NB4 (cell line): ENCODE data around the gene PIK3AP1.

Experiments
- DNase-seq: peaks from one replicate; pipeline ENCODE4 v3.0.0; 2010; ENCODE audit warnings: low read depth
- H3K4me3 ChIP-seq: one replicate; pipeline ENCODE4 v1.5.1; 2011; ENCODE audit warnings: mild to moderate bottlenecking, low read depth, low read length, moderate library complexity
- MYC ChIP-seq: IDR thresholded peaks from 2 replicates; pipeline ENCODE4 v1.6.1; 2011; ENCODE audit warnings: low read depth, low read length
- POLR2A ChIP-seq: IDR thresholded peaks from 2 replicates; pipeline ENCODE4 v1.6.1; 2011; ENCODE audit warnings: mild to moderate bottlenecking; ENCODE audit not compliant: insufficient read length; ENCODE audit errors: extremely low read depth
- TF ChIP-seq, protein P1 (sequence below): IDR thresholded peaks from 2 replicates; pipeline ENCODE4 v1.6.1; 2011; ENCODE audit warnings: low read depth, low read length
- TF ChIP-seq, protein P2 (sequence below): IDR thresholded peaks from one replicate; pipeline ENCODE4 v1.5.1; 2012; ENCODE audit warnings: low read depth, low read length

The PIK3AP1 gene, protein sequence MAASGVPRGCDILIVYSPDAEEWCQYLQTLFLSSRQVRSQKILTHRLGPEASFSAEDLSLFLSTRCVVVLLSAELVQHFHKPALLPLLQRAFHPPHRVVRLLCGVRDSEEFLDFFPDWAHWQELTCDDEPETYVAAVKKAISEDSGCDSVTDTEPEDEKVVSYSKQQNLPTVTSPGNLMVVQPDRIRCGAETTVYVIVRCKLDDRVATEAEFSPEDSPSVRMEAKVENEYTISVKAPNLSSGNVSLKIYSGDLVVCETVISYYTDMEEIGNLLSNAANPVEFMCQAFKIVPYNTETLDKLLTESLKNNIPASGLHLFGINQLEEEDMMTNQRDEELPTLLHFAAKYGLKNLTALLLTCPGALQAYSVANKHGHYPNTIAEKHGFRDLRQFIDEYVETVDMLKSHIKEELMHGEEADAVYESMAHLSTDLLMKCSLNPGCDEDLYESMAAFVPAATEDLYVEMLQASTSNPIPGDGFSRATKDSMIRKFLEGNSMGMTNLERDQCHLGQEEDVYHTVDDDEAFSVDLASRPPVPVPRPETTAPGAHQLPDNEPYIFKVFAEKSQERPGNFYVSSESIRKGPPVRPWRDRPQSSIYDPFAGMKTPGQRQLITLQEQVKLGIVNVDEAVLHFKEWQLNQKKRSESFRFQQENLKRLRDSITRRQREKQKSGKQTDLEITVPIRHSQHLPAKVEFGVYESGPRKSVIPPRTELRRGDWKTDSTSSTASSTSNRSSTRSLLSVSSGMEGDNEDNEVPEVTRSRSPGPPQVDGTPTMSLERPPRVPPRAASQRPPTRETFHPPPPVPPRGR

DNA sequence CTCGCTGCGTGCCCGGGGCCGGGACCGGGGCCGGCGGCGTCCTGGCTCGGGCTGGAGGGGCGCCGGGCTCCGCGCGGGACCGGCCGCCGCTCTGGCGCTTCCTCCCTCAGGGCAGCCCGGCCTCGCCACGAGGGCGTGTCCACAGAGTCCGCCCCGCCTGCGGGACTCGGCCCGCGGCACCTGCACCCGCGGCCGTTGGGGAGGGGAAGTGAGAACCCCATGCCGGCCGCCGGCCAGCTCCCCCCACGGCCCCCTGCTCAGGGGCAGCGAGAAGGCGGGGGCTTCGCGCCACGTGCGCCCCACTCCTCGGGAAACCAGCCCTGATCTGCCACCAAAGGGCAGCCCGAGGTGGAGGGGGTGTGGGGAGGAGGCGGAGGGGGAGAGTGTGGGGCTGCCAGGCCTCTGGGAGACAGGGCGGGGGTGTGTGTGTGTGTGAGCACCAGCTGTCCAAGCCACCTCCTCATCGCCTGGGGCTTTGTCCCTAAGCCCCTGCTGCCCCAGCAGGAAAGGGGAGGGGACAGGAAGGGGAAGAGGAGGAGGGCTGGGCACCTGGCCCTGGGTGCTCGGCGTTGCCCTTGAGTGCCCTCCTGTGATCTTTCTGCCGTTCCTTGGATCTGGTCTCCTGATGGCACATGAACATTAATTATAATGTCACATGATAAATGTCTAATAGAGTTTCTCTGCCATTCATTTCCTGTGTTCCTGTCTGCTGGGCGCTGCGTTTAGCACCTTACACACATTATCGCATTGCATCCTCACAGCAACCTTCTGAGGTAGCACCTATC lies at the start of gene PIK3AP1:
TSS of gene PIK3AP1 (minus strand) at position 93 of the 785 bp plus-strand sequence. CDS start 120 bp downstream, outside the sequence.
- TF ChIP-seq, protein P1, sequence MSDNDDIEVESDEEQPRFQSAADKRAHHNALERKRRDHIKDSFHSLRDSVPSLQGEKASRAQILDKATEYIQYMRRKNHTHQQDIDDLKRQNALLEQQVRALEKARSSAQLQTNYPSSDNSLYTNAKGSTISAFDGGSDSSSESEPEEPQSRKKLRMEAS = peak; percentile 94
- peak; percentile 90 for TF ChIP-seq MYC
- TF ChIP-seq, protein P2, sequence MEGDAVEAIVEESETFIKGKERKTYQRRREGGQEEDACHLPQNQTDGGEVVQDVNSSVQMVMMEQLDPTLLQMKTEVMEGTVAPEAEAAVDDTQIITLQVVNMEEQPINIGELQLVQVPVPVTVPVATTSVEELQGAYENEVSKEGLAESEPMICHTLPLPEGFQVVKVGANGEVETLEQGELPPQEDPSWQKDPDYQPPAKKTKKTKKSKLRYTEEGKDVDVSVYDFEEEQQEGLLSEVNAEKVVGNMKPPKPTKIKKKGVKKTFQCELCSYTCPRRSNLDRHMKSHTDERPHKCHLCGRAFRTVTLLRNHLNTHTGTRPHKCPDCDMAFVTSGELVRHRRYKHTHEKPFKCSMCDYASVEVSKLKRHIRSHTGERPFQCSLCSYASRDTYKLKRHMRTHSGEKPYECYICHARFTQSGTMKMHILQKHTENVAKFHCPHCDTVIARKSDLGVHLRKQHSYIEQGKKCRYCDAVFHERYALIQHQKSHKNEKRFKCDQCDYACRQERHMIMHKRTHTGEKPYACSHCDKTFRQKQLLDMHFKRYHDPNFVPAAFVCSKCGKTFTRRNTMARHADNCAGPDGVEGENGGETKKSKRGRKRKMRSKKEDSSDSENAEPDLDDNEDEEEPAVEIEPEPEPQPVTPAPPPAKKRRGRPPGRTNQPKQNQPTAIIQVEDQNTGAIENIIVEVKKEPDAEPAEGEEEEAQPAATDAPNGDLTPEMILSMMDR = no peak
- peak; percentile 48 for TF ChIP-seq POLR2A
- peak within 1 kb of the TSS; percentile 84 for H3K4me3 ChIP-seq
- peak; percentile 95 for DNase-seq

DNA sequence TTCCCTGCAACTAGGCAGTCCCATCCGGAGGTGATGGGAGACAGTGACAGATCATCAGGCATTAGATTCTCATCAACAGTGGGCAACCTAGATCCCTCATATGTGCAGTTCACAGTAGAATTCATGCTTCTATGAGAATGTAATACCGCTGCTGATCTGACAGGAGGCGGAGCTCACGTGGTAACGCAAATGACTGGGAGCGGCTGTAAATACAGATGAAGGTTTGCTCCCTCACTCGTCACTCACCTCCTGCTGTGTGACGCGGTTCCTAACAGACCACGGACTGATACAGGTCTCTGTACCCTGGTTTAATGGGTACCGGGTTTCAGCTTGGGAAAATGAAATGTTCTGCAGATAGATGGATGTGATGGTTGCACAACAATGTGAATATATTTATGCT lies 47.8 kb upstream of the PIK3AP1 start:
- H3K4me3 ChIP-seq = no peak overlapping the region
- TF ChIP-seq, protein P1 = no peak
- TF ChIP-seq, protein P2 = no peak
- TF ChIP-seq POLR2A = no peak
- TF ChIP-seq MYC = no peak
- no peak for DNase-seq

DNA sequence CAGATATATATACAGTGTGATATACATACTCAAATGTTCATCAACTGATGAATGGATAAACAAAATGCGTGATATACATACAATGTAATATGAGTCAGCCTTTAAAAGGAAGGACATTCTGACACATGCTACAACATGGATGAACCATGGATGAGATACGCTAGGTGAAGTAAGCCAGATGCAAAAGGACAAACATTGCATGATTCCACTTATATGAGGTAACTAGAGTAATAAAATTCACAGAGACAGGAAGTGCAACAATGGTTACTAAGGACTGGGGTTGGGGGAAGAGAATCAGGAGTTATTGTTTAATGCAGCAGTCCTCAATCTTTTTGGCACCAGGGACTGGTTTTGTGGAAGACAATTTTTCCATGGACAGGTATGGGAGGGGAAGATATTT lies 47.3 kb upstream of the PIK3AP1 start:
- TF ChIP-seq POLR2A (no peak), MYC (no peak)
- TF ChIP-seq, protein P2 = no peak
- TF ChIP-seq, protein P1 = no peak
- no peak overlapping the region for H3K4me3 ChIP-seq
- no peak for DNase-seq

DNA sequence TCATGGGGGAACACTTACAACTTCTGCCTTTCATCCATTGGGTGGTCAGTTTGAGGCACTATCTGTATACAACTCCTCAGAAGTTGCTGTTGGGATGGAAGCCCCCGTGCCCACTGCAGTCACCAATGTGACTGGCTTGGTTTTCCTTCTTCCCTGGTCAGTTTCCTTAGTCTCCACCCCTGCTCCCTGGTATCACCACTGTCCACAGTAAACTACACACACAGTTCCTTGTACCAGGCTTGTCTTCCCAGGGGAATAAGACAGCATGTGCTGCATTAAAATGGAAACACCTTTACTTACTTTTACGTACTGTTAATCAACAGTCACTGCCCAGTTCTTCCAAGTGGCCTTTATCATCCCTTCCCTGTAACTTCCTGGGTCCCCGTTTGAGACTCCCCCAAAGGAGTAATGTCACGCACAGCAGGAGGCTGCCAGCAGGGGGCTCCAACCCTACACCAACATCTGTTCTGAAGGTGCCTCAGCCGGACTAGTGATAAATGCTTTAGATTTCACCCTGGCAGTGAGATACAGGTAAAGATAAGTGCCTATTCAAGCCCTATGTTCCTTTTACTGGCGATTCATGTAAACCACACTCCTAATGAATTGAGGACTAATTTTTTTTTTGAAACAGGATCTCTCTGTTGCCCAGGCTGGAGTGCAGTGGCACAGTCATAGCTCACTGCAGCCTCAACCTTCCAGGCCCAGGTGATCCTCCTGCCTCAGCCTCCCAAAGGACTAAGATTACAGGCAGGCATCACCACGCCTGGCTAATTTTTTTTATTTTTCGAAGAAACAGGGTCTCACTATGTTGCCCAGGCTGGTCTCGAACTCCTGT lies 45.3 kb upstream of the PIK3AP1 start:
- H3K4me3 ChIP-seq = no peak overlapping the region
- TF ChIP-seq MYC (no peak), POLR2A (no peak)
- TF ChIP-seq, protein P1 = no peak
- TF ChIP-seq, protein P2 = peak; percentile 97
- DNase-seq = peak; percentile 78
